Hepatocyte (in vitro differentiated cells): ENCODE measurements around the gene BEAN1.

ENCODE experiments used
- CTCF ChIP-seq: fragments of 200-600 bp; sonication (generic); IDR thresholded peaks from 2 replicates; pipeline ENCODE4 v1.5.1; 2016; ENCODE audit warnings: antibody characterized with exemption, mild to moderate bottlenecking; ENCODE audit not compliant: poor library complexity
- EZH2 ChIP-seq: fragments of 200-600 bp; sonication (generic); IDR thresholded peaks from 2 replicates; pipeline ENCODE4 v1.6.1; 2016; ENCODE audit warnings: antibody characterized with exemption, mild to moderate bottlenecking, borderline replicate concordance
- EZH2phosphoT487 ChIP-seq: fragments of 200-600 bp; sonication (generic); IDR thresholded peaks from one replicate; pipeline ENCODE4 v1.6.1; 2018; ENCODE audit warnings: antibody characterized with exemption, mild to moderate bottlenecking, low read depth, moderate library complexity; ENCODE audit not compliant: unreplicated experiment, severe bottlenecking

GRCh38 chr16:66420396-66420795 is 6.7 kb upstream of the BEAN1 start:
- TF ChIP-seq EZH2 (no peak), CTCF (no peak), EZH2phosphoT487 (no peak)
